Astrocyte (in vitro differentiated cells and primary cell): ENCODE measurements around the gene TENT4A. TPM values are rescaled to one million over a fixed set of nuclear protein-coding genes. Genes with fewer than 3 reads are reported as not detected.
A peak's percentile ranks its signal among the peaks of the same experiment; 100 is the strongest.

Experiments
- DNase-seq: peaks from one replicate; pipeline ENCODE4 v3.0.0-alpha.2; 2010; ENCODE audit warnings: low read depth
- FAIRE-seq: peaks from 2 replicates; lab custom pipeline; 2011; peaks lifted over from hg19 to GRCh38; lab: Jason Lieb, UNC
- H2AFZ ChIP-seq: 2 replicates; pipeline ENCODE4 v1.6.0; 2012; ENCODE audit warnings: low read depth, low read length, inconsistent platforms
- H3K27ac ChIP-seq: 2 replicates; pipeline ENCODE4 v1.5.1; 2011; ENCODE audit warnings: low read depth, low read length, inconsistent platforms
- H3K27me3 ChIP-seq: 2 replicates; pipeline ENCODE4 v1.6.0; 2011; ENCODE audit warnings: low read length, inconsistent platforms; ENCODE audit not compliant: insufficient read depth
- H3K36me3 ChIP-seq: 2 replicates; pipeline ENCODE4 v1.5.1; 2011; ENCODE audit warnings: low read length, inconsistent platforms; ENCODE audit not compliant: insufficient read depth
- H3K4me1 ChIP-seq: 2 replicates; pipeline ENCODE4 v1.5.1; 2011; ENCODE audit warnings: low read length, inconsistent platforms; ENCODE audit not compliant: insufficient read depth
- H3K4me2 ChIP-seq: 2 replicates; pipeline ENCODE4 v1.6.0; 2012; ENCODE audit warnings: low read length, inconsistent platforms
- H3K4me3 ChIP-seq: 2 replicates; pipeline ENCODE4 v1.5.1; 2011; ENCODE audit warnings: low read depth, mild to moderate bottlenecking, low read length, inconsistent platforms; ENCODE audit not compliant: insufficient read depth
- H3K79me2 ChIP-seq: 2 replicates; pipeline ENCODE4 v1.6.0; 2012; ENCODE audit warnings: mild to moderate bottlenecking, low read length, inconsistent platforms; ENCODE audit not compliant: insufficient read depth
- H3K9ac ChIP-seq: 2 replicates; pipeline ENCODE4 v1.6.0; 2012; ENCODE audit warnings: mild to moderate bottlenecking, low read length, inconsistent platforms
- H3K9me3 ChIP-seq: 2 replicates; pipeline ENCODE4 v1.5.1; 2012; ENCODE audit warnings: low read depth, mild to moderate bottlenecking, low read length, inconsistent platforms; ENCODE audit not compliant: insufficient read depth
- H4K20me1 ChIP-seq: 2 replicates; pipeline ENCODE4 v1.6.0; 2012; ENCODE audit warnings: low read length, inconsistent platforms; ENCODE audit not compliant: insufficient read depth
- H3K27ac Mint-ChIP-seq: one replicate; pipeline ENCODE4 v1.8.0; 2021; ENCODE audit warnings: mild to moderate bottlenecking, mixed read lengths; ENCODE audit not compliant: unreplicated experiment
- H3K27me3 Mint-ChIP-seq: one replicate; pipeline ENCODE4 v1.8.0; 2021; ENCODE audit warnings: low read depth, mixed read lengths; ENCODE audit not compliant: unreplicated experiment
- H3K36me3 Mint-ChIP-seq: one replicate; pipeline ENCODE4 v1.8.0; 2021; ENCODE audit warnings: low read depth, mixed read lengths; ENCODE audit not compliant: unreplicated experiment
- H3K4me1 Mint-ChIP-seq: one replicate; pipeline ENCODE4 v1.8.0; 2021; ENCODE audit warnings: low read depth, mixed read lengths; ENCODE audit not compliant: unreplicated experiment
- H3K4me3 Mint-ChIP-seq: one replicate; pipeline ENCODE4 v1.8.0; 2021; ENCODE audit warnings: mild to moderate bottlenecking, moderate library complexity, mixed read lengths; ENCODE audit not compliant: unreplicated experiment
- H3K9me3 Mint-ChIP-seq: one replicate; pipeline ENCODE4 v1.8.0; 2021; ENCODE audit warnings: mild to moderate bottlenecking, mixed read lengths; ENCODE audit not compliant: unreplicated experiment
- CTCF ChIP-seq: IDR thresholded peaks from 2 replicates; pipeline ENCODE4 v1.5.1; 2011; ENCODE audit warnings: low read depth, mild to moderate bottlenecking, inconsistent platforms, low read length, moderate library complexity; ENCODE audit not compliant: insufficient read depth
- EZH2 ChIP-seq: IDR thresholded peaks from 2 replicates; pipeline ENCODE4 v1.6.1; 2012; ENCODE audit warnings: mild to moderate bottlenecking, low read length, inconsistent platforms; ENCODE audit not compliant: insufficient read depth
- total RNA-seq: library from RNA; stranded (reverse); gene quantifications from 2 replicates; pipeline ENCODE4 v1.2.1, GENCODE V29; 2021

The TENT4A gene
- total RNA-seq, 1 donor from 2014 or later: 18.8 TPM

GRCh38 chr5:6774721-6775204, 61.5 kb downstream of the TENT4A start:
- H3K9me3 ChIP-seq: no peaks in the 10 kb centered on the region
- Mint-ChIP-seq H3K27me3 (no peaks in the 10 kb centered on the region), H3K9me3 (peaks cover 12% of the 10 kb centered on the region), H3K27ac (no peak overlapping the region), H3K4me1 (peaks cover 3% of the 10 kb centered on the region), H3K4me3 (no peak overlapping the region), H3K36me3 (peaks cover 20% of the 10 kb centered on the region)
- H3K36me3 ChIP-seq: no peaks in the 10 kb centered on the region
- no peak for FAIRE-seq
- H3K9ac ChIP-seq: no peak overlapping the region
- no peak overlapping the region for H2AFZ ChIP-seq
- H3K4me2 ChIP-seq: no peak overlapping the region
- H3K27me3 ChIP-seq: no peaks in the 10 kb centered on the region
- no peak overlapping the region for H3K4me3 ChIP-seq
- H4K20me1 ChIP-seq: no peaks in the 10 kb centered on the region
- no peaks in the 10 kb centered on the region for H3K4me1 ChIP-seq
- H3K79me2 ChIP-seq: no peaks in the 10 kb centered on the region
- H3K27ac ChIP-seq: no peak overlapping the region
- TF ChIP-seq EZH2 (no peak), CTCF (no peak)
- DNase-seq: no peak

- no peak overlapping the region for H3K27ac ChIP-seq
- H3K9me3 ChIP-seq: no peaks in the 10 kb centered on the region
- H3K4me3 Mint-ChIP-seq: no peak overlapping the region
- peaks cover 3% of the 10 kb centered on the region for H3K4me1 Mint-ChIP-seq
- H3K4me1 ChIP-seq: no peaks in the 10 kb centered on the region
- H3K27me3 ChIP-seq: no peaks in the 10 kb centered on the region
- peaks cover 24% of the 10 kb centered on the region for H3K36me3 Mint-ChIP-seq
- peaks cover 12% of the 10 kb centered on the region for H3K9me3 Mint-ChIP-seq
- no peak overlapping the region for H3K4me2 ChIP-seq
- FAIRE-seq (no peak), DNase-seq (no peak)
- no peaks in the 10 kb centered on the region for H3K36me3 ChIP-seq
- H2AFZ ChIP-seq: no peak overlapping the region
- H3K79me2 ChIP-seq: no peaks in the 10 kb centered on the region
- H4K20me1 ChIP-seq: no peaks in the 10 kb centered on the region
- no peak for TF ChIP-seq EZH2
- no peak for TF ChIP-seq CTCF
- no peak overlapping the region for H3K9ac ChIP-seq
- H3K27ac Mint-ChIP-seq: no peak overlapping the region
- no peak overlapping the region for H3K4me3 ChIP-seq
- H3K27me3 Mint-ChIP-seq: no peaks in the 10 kb centered on the region
These were observed 62.3 kb downstream of the TENT4A start for GRCh38 chr5:6775571-6775970.

- no peaks in the 10 kb centered on the region for H3K27me3 ChIP-seq
- H3K4me2 ChIP-seq: no peak overlapping the region
- no peaks in the 10 kb centered on the region for H4K20me1 ChIP-seq
- DNase-seq (no peak), FAIRE-seq (no peak)
- no peak overlapping the region for H3K27ac Mint-ChIP-seq
- peaks cover 14% of the 10 kb centered on the region for H3K36me3 Mint-ChIP-seq
- H3K4me1 ChIP-seq: no peaks in the 10 kb centered on the region
- no peaks in the 10 kb centered on the region for H3K36me3 ChIP-seq
- peaks cover 8% of the 10 kb centered on the region for H3K9me3 Mint-ChIP-seq
- H2AFZ ChIP-seq: no peak overlapping the region
- H3K4me1 Mint-ChIP-seq: peaks cover 4% of the 10 kb centered on the region
- TF ChIP-seq EZH2 (no peak), CTCF (peak; percentile 35)
- no peaks in the 10 kb centered on the region for H3K9me3 ChIP-seq
- no peak overlapping the region for H3K27ac ChIP-seq
- no peak overlapping the region for H3K4me3 ChIP-seq
- H3K4me3 Mint-ChIP-seq: no peak overlapping the region
- peaks cover 7% of the 10 kb centered on the region for H3K27me3 Mint-ChIP-seq
- no peaks in the 10 kb centered on the region for H3K79me2 ChIP-seq
- no peak overlapping the region for H3K9ac ChIP-seq
These were observed 67.7 kb downstream of the TENT4A start for GRCh38 chr5:6780802-6781391.
